Measurements from ENCODE around the gene STH. TPM values are rescaled to one million over a fixed set of nuclear protein-coding genes. Genes with fewer than 3 reads are reported as not detected.

The STH gene
- total and polyA plus RNA-seq, 8 donors: not detected

DNA sequence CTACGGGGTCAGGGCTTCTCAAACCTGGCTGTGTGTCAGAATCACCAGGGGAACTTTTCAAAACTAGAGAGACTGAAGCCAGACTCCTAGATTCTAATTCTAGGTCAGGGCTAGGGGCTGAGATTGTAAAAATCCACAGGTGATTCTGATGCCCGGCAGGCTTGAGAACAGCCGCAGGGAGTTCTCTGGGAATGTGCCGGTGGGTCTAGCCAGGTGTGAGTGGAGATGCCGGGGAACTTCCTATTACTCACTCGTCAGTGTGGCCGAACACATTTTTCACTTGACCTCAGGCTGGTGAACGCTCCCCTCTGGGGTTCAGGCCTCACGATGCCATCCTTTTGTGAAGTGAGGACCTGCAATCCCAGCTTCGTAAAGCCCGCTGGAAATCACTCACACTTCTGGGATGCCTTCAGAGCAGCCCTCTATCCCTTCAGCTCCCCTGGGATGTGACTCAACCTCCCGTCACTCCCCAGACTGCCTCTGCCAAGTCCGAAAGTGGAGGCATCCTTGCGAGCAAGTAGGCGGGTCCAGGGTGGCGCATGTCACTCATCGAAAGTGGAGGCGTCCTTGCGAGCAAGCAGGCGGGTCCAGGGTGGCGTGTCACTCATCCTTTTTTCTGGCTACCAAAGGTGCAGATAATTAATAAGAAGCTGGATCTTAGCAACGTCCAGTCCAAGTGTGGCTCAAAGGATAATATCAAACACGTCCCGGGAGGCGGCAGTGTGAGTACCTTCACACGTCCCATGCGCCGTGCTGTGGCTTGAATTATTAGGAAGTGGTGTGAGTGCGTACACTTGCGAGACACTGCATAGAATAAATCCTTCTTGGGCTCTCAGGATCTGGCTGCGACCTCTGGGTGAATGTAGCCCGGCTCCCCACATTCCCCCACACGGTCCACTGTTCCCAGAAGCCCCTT is 10.9 kb downstream of the STH start:
- H3K4me1 ChIP-seq: peaks cover 0 to under 1% (median 0%) of the 10 kb centered on the region in 4 donors
- H3K27ac ChIP-seq: no peak overlapping the region
- H3K27me3 ChIP-seq: peaks cover 0 to 18% (median 0%) of the 10 kb centered on the region in 3 donors
- 79 to 86% (median 84%) methylated on average over 27 to 33 of the region's 33 CpGs for WGBS, 5 donors
- no peak for TF ChIP-seq POLR2A (IDR thresholded peaks at IDR 0.05)
- TF ChIP-seq, protein P1, sequence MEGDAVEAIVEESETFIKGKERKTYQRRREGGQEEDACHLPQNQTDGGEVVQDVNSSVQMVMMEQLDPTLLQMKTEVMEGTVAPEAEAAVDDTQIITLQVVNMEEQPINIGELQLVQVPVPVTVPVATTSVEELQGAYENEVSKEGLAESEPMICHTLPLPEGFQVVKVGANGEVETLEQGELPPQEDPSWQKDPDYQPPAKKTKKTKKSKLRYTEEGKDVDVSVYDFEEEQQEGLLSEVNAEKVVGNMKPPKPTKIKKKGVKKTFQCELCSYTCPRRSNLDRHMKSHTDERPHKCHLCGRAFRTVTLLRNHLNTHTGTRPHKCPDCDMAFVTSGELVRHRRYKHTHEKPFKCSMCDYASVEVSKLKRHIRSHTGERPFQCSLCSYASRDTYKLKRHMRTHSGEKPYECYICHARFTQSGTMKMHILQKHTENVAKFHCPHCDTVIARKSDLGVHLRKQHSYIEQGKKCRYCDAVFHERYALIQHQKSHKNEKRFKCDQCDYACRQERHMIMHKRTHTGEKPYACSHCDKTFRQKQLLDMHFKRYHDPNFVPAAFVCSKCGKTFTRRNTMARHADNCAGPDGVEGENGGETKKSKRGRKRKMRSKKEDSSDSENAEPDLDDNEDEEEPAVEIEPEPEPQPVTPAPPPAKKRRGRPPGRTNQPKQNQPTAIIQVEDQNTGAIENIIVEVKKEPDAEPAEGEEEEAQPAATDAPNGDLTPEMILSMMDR (IDR thresholded peaks at IDR 0.05): no peak
- no peak for TF ChIP-seq EP300 (IDR thresholded peaks at IDR 0.05)
- TF ChIP-seq POLR2AphosphoS5 (IDR thresholded peaks at IDR 0.05): no peak
- no peaks in the 10 kb centered on the region for H3K9me3 ChIP-seq
- no peak for DNase-seq
- intact Hi-C loops (cut with DNase I; ENCODE audit: low total_unique reads): no loop called here
- no peak overlapping the region for H3K4me3 ChIP-seq
- no peaks in the 10 kb centered on the region for H3K36me3 ChIP-seq

DNA sequence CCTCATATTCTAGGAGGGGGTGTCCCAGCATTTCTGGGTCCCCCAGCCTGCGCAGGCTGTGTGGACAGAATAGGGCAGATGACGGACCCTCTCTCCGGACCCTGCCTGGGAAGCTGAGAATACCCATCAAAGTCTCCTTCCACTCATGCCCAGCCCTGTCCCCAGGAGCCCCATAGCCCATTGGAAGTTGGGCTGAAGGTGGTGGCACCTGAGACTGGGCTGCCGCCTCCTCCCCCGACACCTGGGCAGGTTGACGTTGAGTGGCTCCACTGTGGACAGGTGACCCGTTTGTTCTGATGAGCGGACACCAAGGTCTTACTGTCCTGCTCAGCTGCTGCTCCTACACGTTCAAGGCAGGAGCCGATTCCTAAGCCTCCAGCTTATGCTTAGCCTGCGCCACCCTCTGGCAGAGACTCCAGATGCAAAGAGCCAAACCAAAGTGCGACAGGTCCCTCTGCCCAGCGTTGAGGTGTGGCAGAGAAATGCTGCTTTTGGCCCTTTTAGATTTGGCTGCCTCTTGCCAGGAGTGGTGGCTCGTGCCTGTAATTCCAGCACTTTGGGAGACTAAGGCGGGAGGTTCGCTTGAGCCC is 11.6 kb downstream of the STH start:
- WGBS, 5 donors: 73 to 82% (median 77%) methylated on average over 11 to 16 of the region's 16 CpGs
- H3K27ac ChIP-seq: no peak overlapping the region
- intact Hi-C loops (cut with DNase I; ENCODE audit: low total_unique reads): no loop called here
- no peak overlapping the region for H3K4me3 ChIP-seq
- H3K36me3 ChIP-seq: no peaks in the 10 kb centered on the region
- no peak for DNase-seq
- no peaks in the 10 kb centered on the region for H3K4me1 ChIP-seq
- no peaks in the 10 kb centered on the region for H3K9me3 ChIP-seq
- TF ChIP-seq EP300 (IDR thresholded peaks at IDR 0.05) (no peak), POLR2AphosphoS5 (IDR thresholded peaks at IDR 0.05) (no peak), POLR2A (IDR thresholded peaks at IDR 0.05) (no peak)
- TF ChIP-seq, protein P1 (IDR thresholded peaks at IDR 0.05): no peak
- peaks cover 0 to 18% (median 0%) of the 10 kb centered on the region in 3 donors for H3K27me3 ChIP-seq

GRCh38 chr17:46011711-46012505 is 12.9 kb downstream of the STH start:
- WGBS, 5 donors: 83 to 86% (median 86%) methylated on average over 20 to 28 of the region's 28 CpGs
- no peak for DNase-seq
- Histone ChIP-seq H3K27ac (no peak overlapping the region), H3K9me3 (no peaks in the 10 kb centered on the region), H3K4me3 (no peak overlapping the region), H3K36me3 (no peaks in the 10 kb centered on the region), H3K4me1 (no peaks in the 10 kb centered on the region), H3K27me3 (peaks cover 0 to 18% (median 0%) of the 10 kb centered on the region in 3 donors)
- TF ChIP-seq POLR2A (IDR thresholded peaks at IDR 0.05) (no peak), EP300 (IDR thresholded peaks at IDR 0.05) (no peak), POLR2AphosphoS5 (IDR thresholded peaks at IDR 0.05) (no peak)
- TF ChIP-seq, protein P1 (IDR thresholded peaks at IDR 0.05): no peak
- intact Hi-C loops (cut with DNase I; ENCODE audit: low total_unique reads): no loop called here

DNA sequence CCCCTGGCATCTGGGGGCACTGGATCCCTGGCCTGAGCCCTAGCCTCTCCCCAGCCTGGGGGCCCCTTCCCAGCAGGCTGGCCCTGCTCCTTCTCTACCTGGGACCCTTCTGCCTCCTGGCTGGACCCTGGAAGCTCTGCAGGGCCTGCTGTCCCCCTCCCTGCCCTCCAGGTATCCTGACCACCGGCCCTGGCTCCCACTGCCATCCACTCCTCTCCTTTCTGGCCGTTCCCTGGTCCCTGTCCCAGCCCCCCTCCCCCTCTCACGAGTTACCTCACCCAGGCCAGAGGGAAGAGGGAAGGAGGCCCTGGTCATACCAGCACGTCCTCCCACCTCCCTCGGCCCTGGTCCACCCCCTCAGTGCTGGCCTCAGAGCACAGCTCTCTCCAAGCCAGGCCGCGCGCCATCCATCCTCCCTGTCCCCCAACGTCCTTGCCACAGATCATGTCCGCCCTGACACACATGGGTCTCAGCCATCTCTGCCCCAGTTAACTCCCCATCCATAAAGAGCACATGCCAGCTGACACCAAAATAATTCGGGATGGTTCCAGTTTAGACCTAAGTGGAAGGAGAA is 13.5 kb downstream of the STH start:
- 75 to 88% (median 80%) methylated on average over 10 to 11 of the region's 11 CpGs for WGBS, 5 donors

More for the DNA sequence above, 13.5 kb downstream of the STH start:
- no peaks in the 10 kb centered on the region for H3K9me3 ChIP-seq
- intact Hi-C loops (cut with DNase I; ENCODE audit: low total_unique reads): no loop called here
- TF ChIP-seq POLR2A (IDR thresholded peaks at IDR 0.05) (no peak), EP300 (IDR thresholded peaks at IDR 0.05) (no peak), POLR2AphosphoS5 (IDR thresholded peaks at IDR 0.05) (no peak)
- TF ChIP-seq, protein P1 (IDR thresholded peaks at IDR 0.05): no peak
- no peak overlapping the region for H3K27ac ChIP-seq
- H3K36me3 ChIP-seq: no peaks in the 10 kb centered on the region
- H3K27me3 ChIP-seq: peaks cover 0 to 18% (median 0%) of the 10 kb centered on the region in 3 donors
- no peak for DNase-seq
- no peak overlapping the region for H3K4me3 ChIP-seq
- H3K4me1 ChIP-seq: no peaks in the 10 kb centered on the region
